HG03575 (cell line): Measurements from ENCODE around the gene NPTX2.
"Not testable (repeated sequence)": the region's sequence is repeated elsewhere in the genome, so short reads cannot be mapped to it uniquely, and the experiment has no call there.

Source experiments
- ATAC-seq: cut with Tn5 transposase; IDR thresholded peaks from one replicate; pipeline ENCODE4 v1.9.1; 2021; ENCODE audit not compliant: unreplicated experiment, insufficient number of reproducible peaks, low FRiP score; ENCODE audit errors: extremely low read depth

Gene NPTX2

GRCh38 chr7:98617051-98617959, at the start of gene NPTX2:
NPTX2 (plus strand) TSS chr7:98617285; CDS start chr7:98617462, 177 bp downstream.
- ATAC-seq, result no peak

GRCh38 chr7:98567991-98568390, 49.1 kb upstream of the NPTX2 start:
- no peak for ATAC-seq

- no peak for ATAC-seq
Measured at GRCh38 chr7:98568891-98569290, 48.2 kb upstream of the NPTX2 start.

GRCh38 chr7:98569691-98570337, 47.3 kb upstream of the NPTX2 start:
- no peak for ATAC-seq

GRCh38 chr7:98571006-98571405, 46.1 kb upstream of the NPTX2 start:
- ATAC-seq, result no peak

GRCh38 chr7:98571986-98572385, 45.1 kb upstream of the NPTX2 start:
- no peak for ATAC-seq

- ATAC-seq, result not testable (repeated sequence)
Measured at GRCh38 chr7:98572716-98573115, 44.4 kb upstream of the NPTX2 start.

- no peak for ATAC-seq
Measured at GRCh38 chr7:98573816-98574215, 43.3 kb upstream of the NPTX2 start.

- ATAC-seq, result no peak
Measured at GRCh38 chr7:98575878-98576277, 41.2 kb upstream of the NPTX2 start.

GRCh38 chr7:98584830-98585229, 32.3 kb upstream of the NPTX2 start:
- ATAC-seq, result no peak

GRCh38 chr7:98591926-98592325, 25.2 kb upstream of the NPTX2 start:
- ATAC-seq, result no peak

- no peak for ATAC-seq
Measured at GRCh38 chr7:98594348-98594747, 22.7 kb upstream of the NPTX2 start.

- no peak for ATAC-seq
Measured at GRCh38 chr7:98594787-98595186, 22.3 kb upstream of the NPTX2 start.

GRCh38 chr7:98598846-98599615, 18.1 kb upstream of the NPTX2 start:
- ATAC-seq, result no peak

- ATAC-seq, result no peak
Measured at GRCh38 chr7:98599886-98600285, 17.2 kb upstream of the NPTX2 start.

GRCh38 chr7:98602755-98603398, 14.2 kb upstream of the NPTX2 start:
- ATAC-seq, result no peak

- no peak for ATAC-seq
Measured at GRCh38 chr7:98603399-98603788, 13.7 kb upstream of the NPTX2 start.

- ATAC-seq, result no peak
Measured at GRCh38 chr7:98613601-98614425, 3.3 kb upstream of the NPTX2 start.
